ENCODE results near the gene WNK4. TPM values are rescaled to one million over a fixed set of nuclear protein-coding genes. Genes with fewer than 3 reads are reported as not detected.

The WNK4 gene
- total and polyA plus RNA-seq, 2 experiments from 2014 or later: 0.10 to 0.65 TPM

DNA sequence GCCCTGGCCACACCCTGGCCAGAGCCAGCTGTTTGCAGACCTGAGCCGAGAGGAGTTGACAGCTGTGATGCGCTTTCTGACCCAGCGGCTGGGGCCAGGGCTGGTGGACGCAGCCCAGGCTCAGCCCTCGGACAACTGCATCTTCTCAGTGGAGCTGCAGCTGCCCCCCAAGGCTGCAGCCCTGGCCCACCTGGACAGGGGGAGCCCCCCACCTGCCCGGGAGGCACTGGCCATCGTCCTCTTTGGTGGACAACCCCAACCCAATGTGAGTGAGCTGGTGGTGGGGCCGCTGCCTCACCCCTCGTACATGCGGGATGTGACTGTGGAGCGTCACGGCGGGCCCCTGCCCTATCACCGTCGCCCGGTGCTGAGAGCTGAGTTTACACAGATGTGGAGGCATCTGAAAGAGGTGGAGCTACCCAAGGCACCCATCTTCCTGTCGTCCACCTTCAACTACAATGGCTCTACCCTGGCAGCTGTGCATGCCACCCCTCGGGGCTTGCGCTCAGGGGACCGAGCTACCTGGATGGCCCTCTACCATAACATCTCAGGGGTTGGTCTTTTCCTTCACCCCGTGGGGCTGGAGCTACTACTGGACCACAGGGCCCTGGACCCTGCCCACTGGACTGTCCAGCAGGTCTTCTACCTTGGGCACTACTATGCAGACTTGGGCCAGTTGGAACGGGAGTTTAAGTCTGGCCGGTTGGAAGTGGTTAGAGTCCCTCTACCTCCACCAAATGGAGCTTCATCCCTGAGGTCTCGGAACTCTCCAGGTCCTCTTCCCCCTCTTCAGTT is 64.5 kb downstream of the WNK4 start:
- Histone ChIP-seq H3F3A (replicated peaks; ENCODE audit: low read depth) (peaks cover 18% of the 10 kb centered on the region; the same call in 1 of the 2 replicates), H4K20me1 (replicated peaks; ENCODE audit: insufficient read depth) (peaks cover 19% of the 10 kb centered on the region), H3K9me2 (ENCODE audit: insufficient read depth) (no peaks in the 10 kb centered on the region), H3K27ac (ENCODE audit: low read depth) (no peak overlapping the region), H3K27me3 (ENCODE audit: insufficient read depth) (no peaks in the 10 kb centered on the region), H3K4me3 (no peak overlapping the region), H2AFZ (no peak overlapping the region), H3K79me2 (replicated peaks; ENCODE audit: insufficient read depth) (no peaks in the 10 kb centered on the region), H3K36me3 (ENCODE audit: insufficient read depth) (peaks cover 33% of the 10 kb centered on the region), H3K4me2 (no peak overlapping the region), H3K4me1 (ENCODE audit: insufficient read depth) (no peaks in the 10 kb centered on the region)
- Mint-ChIP-seq H3K27me3 (ENCODE audit: insufficient read depth, low read depth, poor library complexity) (peaks cover 7% of the 10 kb centered on the region), H3K4me3 (no peak overlapping the region), H3K36me3 (ENCODE audit: low read depth) (peaks cover 60% of the 10 kb centered on the region), H3K9me3 (no peaks in the 10 kb centered on the region; the same call in 2 of the 3 replicates), H3K4me1 (peaks cover 3% of the 10 kb centered on the region; the same call in 1 of the 3 replicates), H3K27ac (no peak overlapping the region)
- DNase-seq (ENCODE audit: low spot score) (no peak), ATAC-seq (no peak)
- TF ChIP-seq EZH2phosphoT487 (IDR thresholded peaks at IDR 0.05; ENCODE audit: unreplicated experiment) (no peak), NANOG (IDR thresholded peaks at IDR 0.05; ENCODE audit: borderline replicate concordance) (no peak), CREB1 (CRISPR knock-in tag; IDR thresholded peaks at IDR 0.05; ENCODE audit: low read depth) (no peak), EZH2 (IDR thresholded peaks at IDR 0.05; ENCODE audit: low read depth, unreplicated experiment) (no peak), STAT1 (IDR thresholded peaks at IDR 0.05; ENCODE audit: unreplicated experiment) (no peak), POLR2AphosphoS5 (IDR thresholded peaks at IDR 0.05; ENCODE audit: low read depth) (no peak), JUNB (IDR thresholded peaks at IDR 0.05; ENCODE audit: unreplicated experiment) (no peak), ZNF331 (CRISPR knock-in tag; IDR thresholded peaks at IDR 0.05; ENCODE audit: low read depth) (no peak), REST (IDR thresholded peaks at IDR 0.05; ENCODE audit: unreplicated experiment) (no peak), CTCF (conservative IDR thresholded peaks at IDR 0.05; ENCODE audit: low read depth in 2 of 2) (no peak), ZNF114 (CRISPR knock-in tag; IDR thresholded peaks at IDR 0.05) (no peak)
- TF ChIP-seq, protein P1, sequence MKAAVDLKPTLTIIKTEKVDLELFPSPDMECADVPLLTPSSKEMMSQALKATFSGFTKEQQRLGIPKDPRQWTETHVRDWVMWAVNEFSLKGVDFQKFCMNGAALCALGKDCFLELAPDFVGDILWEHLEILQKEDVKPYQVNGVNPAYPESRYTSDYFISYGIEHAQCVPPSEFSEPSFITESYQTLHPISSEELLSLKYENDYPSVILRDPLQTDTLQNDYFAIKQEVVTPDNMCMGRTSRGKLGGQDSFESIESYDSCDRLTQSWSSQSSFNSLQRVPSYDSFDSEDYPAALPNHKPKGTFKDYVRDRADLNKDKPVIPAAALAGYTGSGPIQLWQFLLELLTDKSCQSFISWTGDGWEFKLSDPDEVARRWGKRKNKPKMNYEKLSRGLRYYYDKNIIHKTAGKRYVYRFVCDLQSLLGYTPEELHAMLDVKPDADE (IDR thresholded peaks at IDR 0.05): no peak
- TF ChIP-seq, protein P2, sequence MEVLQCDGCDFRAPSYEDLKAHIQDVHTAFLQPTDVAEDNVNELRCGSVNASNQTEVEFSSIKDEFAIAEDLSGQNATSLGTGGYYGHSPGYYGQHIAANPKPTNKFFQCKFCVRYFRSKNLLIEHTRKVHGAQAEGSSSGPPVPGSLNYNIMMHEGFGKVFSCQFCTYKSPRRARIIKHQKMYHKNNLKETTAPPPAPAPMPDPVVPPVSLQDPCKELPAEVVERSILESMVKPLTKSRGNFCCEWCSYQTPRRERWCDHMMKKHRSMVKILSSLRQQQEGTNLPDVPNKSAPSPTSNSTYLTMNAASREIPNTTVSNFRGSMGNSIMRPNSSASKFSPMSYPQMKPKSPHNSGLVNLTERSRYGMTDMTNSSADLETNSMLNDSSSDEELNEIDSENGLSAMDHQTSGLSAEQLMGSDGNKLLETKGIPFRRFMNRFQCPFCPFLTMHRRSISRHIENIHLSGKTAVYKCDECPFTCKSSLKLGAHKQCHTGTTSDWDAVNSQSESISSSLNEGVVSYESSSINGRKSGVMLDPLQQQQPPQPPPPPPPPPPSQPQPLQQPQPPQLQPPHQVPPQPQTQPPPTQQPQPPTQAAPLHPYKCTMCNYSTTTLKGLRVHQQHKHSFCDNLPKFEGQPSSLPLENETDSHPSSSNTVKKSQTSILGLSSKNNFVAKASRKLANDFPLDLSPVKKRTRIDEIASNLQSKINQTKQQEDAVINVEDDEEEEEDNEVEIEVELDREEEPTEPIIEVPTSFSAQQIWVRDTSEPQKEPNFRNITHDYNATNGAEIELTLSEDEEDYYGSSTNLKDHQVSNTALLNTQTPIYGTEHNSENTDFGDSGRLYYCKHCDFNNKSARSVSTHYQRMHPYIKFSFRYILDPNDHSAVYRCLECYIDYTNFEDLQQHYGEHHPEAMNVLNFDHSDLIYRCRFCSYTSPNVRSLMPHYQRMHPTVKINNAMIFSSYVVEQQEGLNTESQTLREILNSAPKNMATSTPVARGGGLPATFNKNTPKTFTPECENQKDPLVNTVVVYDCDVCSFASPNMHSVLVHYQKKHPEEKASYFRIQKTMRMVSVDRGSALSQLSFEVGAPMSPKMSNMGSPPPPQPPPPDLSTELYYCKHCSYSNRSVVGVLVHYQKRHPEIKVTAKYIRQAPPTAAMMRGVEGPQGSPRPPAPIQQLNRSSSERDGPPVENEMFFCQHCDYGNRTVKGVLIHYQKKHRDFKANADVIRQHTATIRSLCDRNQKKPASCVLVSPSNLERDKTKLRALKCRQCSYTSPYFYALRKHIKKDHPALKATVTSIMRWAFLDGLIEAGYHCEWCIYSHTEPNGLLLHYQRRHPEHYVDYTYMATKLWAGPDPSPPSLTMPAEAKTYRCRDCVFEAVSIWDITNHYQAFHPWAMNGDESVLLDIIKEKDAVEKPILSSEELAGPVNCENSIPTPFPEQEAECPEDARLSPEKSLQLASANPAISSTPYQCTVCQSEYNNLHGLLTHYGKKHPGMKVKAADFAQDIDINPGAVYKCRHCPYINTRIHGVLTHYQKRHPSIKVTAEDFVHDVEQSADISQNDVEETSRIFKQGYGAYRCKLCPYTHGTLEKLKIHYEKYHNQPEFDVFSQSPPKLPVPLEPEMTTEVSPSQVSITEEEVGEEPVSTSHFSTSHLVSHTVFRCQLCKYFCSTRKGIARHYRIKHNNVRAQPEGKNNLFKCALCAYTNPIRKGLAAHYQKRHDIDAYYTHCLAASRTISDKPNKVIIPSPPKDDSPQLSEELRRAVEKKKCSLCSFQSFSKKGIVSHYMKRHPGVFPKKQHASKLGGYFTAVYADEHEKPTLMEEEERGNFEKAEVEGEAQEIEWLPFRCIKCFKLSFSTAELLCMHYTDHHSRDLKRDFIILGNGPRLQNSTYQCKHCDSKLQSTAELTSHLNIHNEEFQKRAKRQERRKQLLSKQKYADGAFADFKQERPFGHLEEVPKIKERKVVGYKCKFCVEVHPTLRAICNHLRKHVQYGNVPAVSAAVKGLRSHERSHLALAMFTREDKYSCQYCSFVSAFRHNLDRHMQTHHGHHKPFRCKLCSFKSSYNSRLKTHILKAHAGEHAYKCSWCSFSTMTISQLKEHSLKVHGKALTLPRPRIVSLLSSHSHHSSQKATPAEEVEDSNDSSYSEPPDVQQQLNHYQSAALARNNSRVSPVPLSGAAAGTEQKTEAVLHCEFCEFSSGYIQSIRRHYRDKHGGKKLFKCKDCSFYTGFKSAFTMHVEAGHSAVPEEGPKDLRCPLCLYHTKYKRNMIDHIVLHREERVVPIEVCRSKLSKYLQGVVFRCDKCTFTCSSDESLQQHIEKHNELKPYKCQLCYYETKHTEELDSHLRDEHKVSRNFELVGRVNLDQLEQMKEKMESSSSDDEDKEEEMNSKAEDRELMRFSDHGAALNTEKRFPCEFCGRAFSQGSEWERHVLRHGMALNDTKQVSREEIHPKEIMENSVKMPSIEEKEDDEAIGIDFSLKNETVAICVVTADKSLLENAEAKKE (CRISPR knock-in tag; IDR thresholded peaks at IDR 0.05): no peak

Data from GM23338 (cell line).